Type B pancreatic cell (in vitro differentiated cells): ENCODE results near the gene RAB6A. TPM values are rescaled to one million over a fixed set of nuclear protein-coding genes. Genes with fewer than 3 reads are reported as not detected.

Experiments
- DNase-seq: peaks from one replicate; pipeline ENCODE4 v3.0.0; 2021; ENCODE audit warnings: mixed read lengths; ENCODE audit not compliant: unreplicated experiment; ENCODE audit errors: extremely low spot score
- H3K27ac Mint-ChIP-seq: 2 replicates; pipeline ENCODE4 v1.8.0; 2021; ENCODE audit warnings: mild to moderate bottlenecking, mixed read lengths
- H3K27me3 Mint-ChIP-seq: 2 replicates; pipeline ENCODE4 v1.8.0; 2021; ENCODE audit warnings: mixed read lengths
- H3K36me3 Mint-ChIP-seq: 2 replicates; pipeline ENCODE4 v1.8.0; 2021; ENCODE audit warnings: mixed read lengths
- H3K4me1 Mint-ChIP-seq: one replicate; pipeline ENCODE4 v1.8.0; 2021; ENCODE audit warnings: mixed read lengths; ENCODE audit not compliant: unreplicated experiment
- H3K4me3 Mint-ChIP-seq: 2 replicates; pipeline ENCODE4 v1.8.0; 2021; ENCODE audit warnings: mild to moderate bottlenecking, mixed read lengths
- H3K9me3 Mint-ChIP-seq: 2 replicates; pipeline ENCODE4 v1.8.0; 2021; ENCODE audit warnings: mixed read lengths
- CTCF ChIP-seq: fragments of 200-600 bp; sonication (generic); conservative IDR thresholded peaks from 2 replicates; pipeline ENCODE4 v1.5.0; 2021; ENCODE audit warnings: antibody characterized with exemption, mild to moderate bottlenecking
- total RNA-seq: library from RNA; stranded (reverse); gene quantifications from 2 replicates; pipeline ENCODE4 v1.2.1, GENCODE V29; 2021; ENCODE audit warnings: low replicate concordance

Gene RAB6A
- total RNA-seq, 1 donor from 2014 or later, result 86.7 TPM

GRCh38 chr11:73632996-73633395 is 127.9 kb downstream of the RAB6A start:
- DNase-seq, result no peak
- Mint-ChIP-seq H3K9me3 (no peaks in the 10 kb centered on the region), H3K27me3 (peaks cover 4% of the 10 kb centered on the region)

GRCh38 chr11:73629907-73630306 is 131.0 kb downstream of the RAB6A start:
- H3K4me1 Mint-ChIP-seq, result no peaks in the 10 kb centered on the region
- H3K9me3 Mint-ChIP-seq, result no peaks in the 10 kb centered on the region
- H3K4me3 Mint-ChIP-seq, result no peak overlapping the region
- DNase-seq, result no peak
- H3K27me3 Mint-ChIP-seq, result peaks cover 11% of the 10 kb centered on the region
- no peak for TF ChIP-seq CTCF
- H3K36me3 Mint-ChIP-seq, result no peaks in the 10 kb centered on the region
- H3K27ac Mint-ChIP-seq, result no peak overlapping the region

More at GRCh38 chr11:73632996-73633395, 127.9 kb downstream of the RAB6A start:
- Mint-ChIP-seq H3K36me3 (no peaks in the 10 kb centered on the region), H3K4me3 (no peak overlapping the region), H3K27ac (no peak overlapping the region), H3K4me1 (no peaks in the 10 kb centered on the region)
- no peak for TF ChIP-seq CTCF

GRCh38 chr11:73625696-73626318 is 135.1 kb downstream of the RAB6A start:
- H3K36me3 Mint-ChIP-seq, result no peaks in the 10 kb centered on the region
- no peaks in the 10 kb centered on the region for H3K9me3 Mint-ChIP-seq
- TF ChIP-seq CTCF, result peak; percentile 96
- H3K4me3 Mint-ChIP-seq, result no peak overlapping the region
- H3K27me3 Mint-ChIP-seq, result peaks cover 31% of the 10 kb centered on the region
- no peak overlapping the region for H3K27ac Mint-ChIP-seq
- DNase-seq, result peak; percentile 81
- H3K4me1 Mint-ChIP-seq, result peaks cover 6% of the 10 kb centered on the region

Other genes with a start within 250 kb of the RAB6A start
- gene FAM168A, start 163.0 kb downstream of the RAB6A start, total RNA-seq, result 25.5 and 39.6 TPM in 2 replicates
- gene PLEKHB1, start 114.5 kb downstream of the RAB6A start, total RNA-seq, result 15.7 and 16.5 TPM in 2 replicates
- gene MRPL48, start 26.8 kb upstream of the RAB6A start, total RNA-seq, result 35.9 and 43.7 TPM in 2 replicates
- gene COA4, start 115.8 kb upstream of the RAB6A start, total RNA-seq, result 58.5 and 61.7 TPM in 2 replicates
- 22.5 and 30.7 TPM in 2 replicates for gene PAAF1, start 115.9 kb upstream of the RAB6A start, total RNA-seq
- gene DNAJB13, start 190.0 kb upstream of the RAB6A start, total RNA-seq, result 2.8 TPM in 1 of 2 replicates, not detected in the other
- 70.4 and 104 TPM in 2 replicates for gene UCP2, start 221.8 kb upstream of the RAB6A start, total RNA-seq
- gene UCP3, start 248.0 kb upstream of the RAB6A start, total RNA-seq, result 2.4 and 3.7 TPM in 2 replicates